ENCODE results near the gene RHNO1. TPM values are rescaled to one million over a fixed set of nuclear protein-coding genes. Genes with fewer than 3 reads are reported as not detected.

Gene RHNO1
- total and polyA plus RNA-seq, 2 of the 8 experiments (the other 6 are each of a cell fraction or from before 2014, with no cell fraction given), result 55.8 to 56.9 TPM

DNA sequence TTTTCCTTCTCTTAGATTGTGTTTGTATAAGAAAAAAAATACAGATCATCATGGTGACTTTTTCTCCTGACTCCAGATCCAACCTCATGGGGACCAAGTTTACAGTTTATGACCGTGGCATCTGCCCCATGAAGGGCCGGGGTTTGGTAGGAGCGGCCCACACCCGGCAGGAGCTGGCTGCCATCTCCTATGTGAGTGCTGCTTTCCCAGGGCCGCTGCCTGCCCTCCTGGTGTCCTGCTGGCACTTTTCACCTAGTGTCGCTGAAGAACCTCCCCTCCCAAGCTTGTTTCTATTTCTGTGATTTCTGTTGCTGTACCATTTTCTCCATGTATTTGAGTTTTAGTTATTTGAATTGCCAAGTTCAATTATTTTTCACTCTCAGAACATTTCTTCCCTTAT is 57.3 kb downstream of the RHNO1 start (continued):
- TF ChIP-seq HDAC6 (IDR thresholded peaks at IDR 0.05; ENCODE audit: low read depth, low read length) (no peak), POLR2A (IDR thresholded peaks at IDR 0.05; ENCODE audit: control extremely low read depth in 1 of 2, low read depth in 2 of 2, low read length in 2 of 2) (no peak), ZNF274 (IDR thresholded peaks at IDR 0.05; ENCODE audit: borderline replicate concordance, extremely low read depth, low read length) (no peak), SUZ12 (IDR thresholded peaks at IDR 0.05; ENCODE audit: low read length) (no peak), POLR2AphosphoS5 (IDR thresholded peaks at IDR 0.05; ENCODE audit: low read depth, low read length) (no peak)
